Smooth muscle cell of the brain vasculature (primary cell): ENCODE measurements around the gene RHCG.

Experiments used
- DNase-seq: peaks from one replicate; pipeline ENCODE4 v3.0.0-alpha.2; 2012; ENCODE audit warnings: low read depth, low spot score

Gene RHCG

DNA sequence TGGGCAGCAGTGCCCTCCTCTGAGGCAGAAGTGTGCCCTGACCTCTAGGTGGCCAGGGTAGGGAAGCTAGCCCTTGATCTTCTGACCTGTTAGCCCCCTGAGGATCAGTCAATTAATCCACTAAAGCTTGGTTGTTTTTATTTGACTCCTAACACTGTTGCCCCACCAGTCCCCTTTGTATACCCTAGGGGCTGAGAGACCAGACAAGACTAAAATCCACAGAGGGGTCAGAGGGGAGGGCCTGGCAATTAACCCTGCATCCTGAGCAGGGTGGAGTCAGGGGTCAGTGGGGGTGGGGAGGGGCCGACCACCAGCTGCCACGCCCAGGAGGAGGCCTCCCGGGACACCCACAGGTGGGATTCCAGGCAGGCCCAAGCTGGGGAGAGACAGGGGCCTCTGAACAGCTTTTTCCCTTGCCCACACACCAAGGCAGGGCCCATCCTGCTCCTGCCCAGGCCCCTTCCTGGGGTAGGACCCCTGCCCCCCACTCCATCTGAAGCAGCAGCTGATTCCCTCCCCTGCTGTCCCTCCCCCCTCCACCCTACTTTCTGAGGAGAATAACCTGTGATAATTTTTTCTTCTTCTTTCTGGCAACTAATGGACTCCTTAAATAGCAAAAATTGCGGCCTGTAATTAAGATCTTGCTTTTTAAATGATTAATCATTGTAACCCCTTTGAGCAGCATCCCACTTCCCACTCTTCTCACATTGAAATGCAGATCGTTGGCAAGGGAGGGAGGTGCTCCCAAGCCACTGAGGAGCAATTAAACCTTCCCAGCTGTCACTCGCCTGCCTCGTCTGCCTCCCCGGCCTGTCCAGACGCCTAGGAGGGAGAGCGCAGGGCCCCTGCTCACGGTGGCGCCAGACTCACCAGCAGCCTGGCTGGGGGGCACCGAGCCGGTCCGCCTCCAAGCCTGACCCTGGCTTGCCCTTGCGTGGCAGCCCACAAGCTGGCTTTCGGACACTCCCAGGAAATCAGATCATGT, 51.9 kb downstream of the RHCG start:
- no peak for DNase-seq

DNA sequence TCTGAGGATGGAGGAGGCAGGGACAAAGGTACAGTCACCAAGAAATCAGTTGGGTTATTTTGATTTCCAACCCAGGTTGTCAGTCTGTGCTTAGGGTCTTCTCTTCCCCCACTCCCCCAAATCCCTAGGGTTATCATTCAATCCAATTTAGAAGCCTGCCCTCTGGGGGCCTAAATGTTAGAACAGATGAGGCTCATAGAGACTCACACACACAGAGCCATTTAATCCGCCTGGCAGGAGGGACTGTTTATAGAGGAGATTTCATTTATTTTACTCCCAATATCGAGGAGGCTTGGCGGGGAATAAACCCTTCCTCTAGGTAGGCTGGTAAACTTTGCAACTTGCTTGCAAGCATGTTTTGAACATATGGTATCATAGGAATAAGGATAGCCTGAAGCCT, 52.8 kb downstream of the RHCG start:
- no peak for DNase-seq

DNA sequence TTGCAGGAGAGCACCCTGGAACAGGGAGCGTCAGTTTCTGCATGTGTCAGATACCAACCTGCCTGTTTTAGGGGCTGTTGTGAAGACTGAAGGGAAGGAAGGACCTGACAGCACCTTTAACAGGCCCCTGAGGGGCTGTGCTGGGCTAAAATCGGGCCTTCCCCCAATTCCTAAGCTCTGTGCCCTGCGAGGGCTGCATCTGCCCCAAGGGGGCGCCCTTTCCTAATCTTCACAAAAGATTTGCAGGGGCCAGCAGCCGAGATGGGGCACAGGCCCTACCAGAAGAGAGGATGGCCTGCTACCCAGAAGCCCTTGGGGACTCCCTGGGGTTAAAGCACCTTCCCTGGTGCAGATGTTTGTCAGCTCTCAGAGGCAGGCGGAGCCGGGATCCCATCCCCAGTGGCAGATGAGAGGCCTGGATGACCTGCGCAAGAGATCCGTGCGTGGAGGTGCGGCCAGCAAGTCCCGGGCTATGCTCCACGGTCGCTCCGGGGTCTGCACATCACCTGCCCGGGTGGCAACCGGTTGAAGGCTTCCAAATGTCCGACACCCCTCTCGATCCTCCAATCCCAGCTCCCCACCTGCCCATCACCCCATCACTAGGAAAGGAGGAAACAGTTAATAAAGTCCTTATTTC, 53.6 kb downstream of the RHCG start:
- DNase-seq, result no peak

DNA sequence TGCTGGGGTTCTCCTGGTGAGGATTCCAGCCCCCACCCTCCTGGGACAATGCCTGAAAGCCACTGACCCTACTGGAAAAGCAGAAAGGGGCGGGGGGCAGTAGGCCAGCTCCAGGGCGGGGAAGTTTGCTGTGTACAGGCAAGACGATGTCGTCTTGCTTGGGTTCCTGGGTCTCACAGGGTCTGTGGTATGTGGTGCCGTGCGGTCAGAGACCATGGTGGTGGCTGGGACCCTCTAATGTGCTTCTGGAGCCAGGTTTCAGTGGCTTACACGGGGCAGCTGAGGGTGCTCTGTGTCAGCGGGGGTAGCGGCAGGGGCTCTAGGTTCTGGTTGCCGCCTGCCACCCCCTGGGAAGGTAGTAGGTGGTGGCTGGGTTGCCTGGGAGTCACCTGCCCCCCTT, 54.2 kb downstream of the RHCG start:
- no peak for DNase-seq

DNA sequence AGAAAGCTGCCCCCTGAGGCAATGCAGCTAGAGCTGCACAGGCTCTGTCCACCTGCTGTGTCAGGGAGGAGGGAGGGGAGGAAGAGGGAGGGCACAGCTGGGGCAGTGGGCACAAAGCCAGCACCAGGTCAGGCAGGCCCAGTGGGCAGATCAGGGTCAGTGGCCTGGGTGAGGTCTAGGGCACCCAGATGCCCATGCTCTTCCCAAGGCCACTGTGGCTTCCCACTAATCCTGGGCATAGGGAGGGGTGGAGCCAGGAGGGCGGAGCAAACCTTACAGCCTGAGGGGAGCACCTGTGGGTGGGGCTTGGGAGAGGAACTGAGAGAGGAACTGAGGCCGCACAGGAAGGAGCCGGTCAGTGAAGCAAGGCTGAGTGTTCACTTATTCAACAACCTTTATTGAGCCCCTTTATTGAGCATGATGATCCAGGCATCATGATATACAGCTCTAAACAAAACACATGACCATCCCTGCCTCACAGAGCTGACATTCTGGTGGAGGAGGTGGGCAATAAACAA, 55.0 kb downstream of the RHCG start:
- DNase-seq, result no peak

DNA sequence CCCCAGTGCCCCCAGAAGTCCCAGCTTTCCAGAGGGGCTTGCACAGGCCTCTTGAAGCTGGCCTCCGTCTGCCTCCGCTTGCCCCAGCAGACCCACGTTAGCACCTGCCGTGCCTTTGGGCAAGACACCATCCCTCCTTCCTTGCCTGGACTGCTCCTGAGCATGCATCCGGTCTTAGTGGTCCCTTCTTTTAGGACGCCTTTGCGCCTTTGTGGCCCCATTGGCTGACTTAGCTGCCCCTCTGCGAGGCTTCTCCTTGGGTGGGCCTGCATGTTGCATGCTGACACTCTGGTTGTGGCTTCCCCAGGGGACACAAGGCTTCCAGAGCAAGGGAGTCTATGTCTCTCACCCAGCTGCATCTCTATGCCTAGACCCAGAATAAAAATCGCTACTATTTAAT, 56.6 kb downstream of the RHCG start:
- no peak for DNase-seq

DNA sequence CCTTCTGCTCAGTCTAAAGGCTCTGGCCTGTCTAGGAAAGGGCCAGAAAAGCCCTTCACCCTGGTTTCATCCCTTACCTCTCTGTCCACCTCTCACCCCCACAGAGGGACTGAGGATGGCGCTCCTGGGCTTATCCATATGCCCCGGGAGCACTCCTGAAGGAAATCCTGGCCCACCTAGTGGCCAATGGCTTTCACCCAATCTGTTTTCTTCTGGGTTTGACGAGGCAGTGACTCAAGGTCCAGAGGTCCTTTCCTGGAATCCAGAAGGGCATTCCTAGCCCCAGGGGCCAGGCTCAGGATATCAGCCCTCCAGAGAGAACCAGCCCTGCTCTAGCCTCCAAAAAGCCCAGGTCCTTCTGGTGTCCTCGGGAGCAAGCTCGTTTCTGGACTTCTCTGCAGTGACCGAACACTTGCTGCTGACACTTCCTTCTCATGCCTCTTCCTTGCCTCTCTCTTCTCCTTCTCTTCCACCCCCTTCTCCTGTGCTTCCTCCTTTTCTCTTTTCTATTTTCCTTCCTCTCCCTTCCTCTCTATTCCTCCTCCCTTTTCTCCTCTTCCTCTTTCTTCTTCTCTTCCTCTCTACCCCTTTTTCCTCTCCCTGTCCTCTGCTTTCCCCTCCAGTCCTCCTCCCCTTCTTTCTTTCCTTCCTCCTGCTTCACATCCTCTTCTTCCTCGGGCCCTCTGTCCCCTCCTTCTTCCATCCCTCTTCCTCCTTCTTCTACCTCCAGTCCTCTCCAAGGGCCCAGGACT, 59.6 kb downstream of the RHCG start:
- no peak for DNase-seq

DNA sequence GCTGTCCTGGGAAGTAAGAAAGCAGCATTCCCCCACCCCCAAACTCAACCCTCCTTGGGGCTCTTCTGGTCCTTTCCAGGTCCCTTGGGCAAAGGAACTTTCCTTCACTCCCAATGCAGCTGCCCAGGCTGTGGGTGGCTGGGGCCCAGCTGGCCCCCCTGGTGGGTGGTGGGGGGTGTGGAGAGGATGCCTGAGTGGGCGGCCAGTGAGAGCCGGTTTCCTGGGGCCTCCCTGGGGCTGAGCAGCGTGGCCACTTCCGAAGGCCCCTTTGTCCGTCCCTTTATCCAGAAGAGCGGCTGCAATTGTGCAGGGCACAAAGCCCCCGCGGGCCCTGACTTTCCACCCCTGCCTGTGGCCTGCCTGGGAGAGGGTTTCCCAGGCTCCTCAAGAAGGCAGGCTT, 61.0 kb downstream of the RHCG start:
- DNase-seq, result no peak

DNA sequence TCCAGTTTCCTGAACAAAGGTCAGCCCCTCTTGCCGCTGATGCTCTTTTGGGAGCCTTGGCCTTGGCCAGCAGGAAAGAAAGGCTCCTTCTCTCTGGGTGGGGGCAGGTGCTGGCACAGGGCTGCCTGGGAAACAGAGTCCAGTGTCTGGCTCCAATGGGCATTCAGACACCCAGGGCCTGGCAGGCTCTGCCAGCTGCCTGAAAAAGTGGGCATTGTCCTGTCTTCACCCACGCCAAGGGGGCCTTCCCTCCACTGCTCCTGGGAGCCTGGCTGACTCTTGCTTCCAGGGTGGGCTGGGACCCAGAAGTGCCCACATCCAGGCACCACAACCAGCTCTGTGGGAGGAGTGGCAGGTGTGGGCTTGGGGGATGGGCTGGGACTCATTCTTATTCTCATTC, 62.7 kb downstream of the RHCG start:
- no peak for DNase-seq

DNA sequence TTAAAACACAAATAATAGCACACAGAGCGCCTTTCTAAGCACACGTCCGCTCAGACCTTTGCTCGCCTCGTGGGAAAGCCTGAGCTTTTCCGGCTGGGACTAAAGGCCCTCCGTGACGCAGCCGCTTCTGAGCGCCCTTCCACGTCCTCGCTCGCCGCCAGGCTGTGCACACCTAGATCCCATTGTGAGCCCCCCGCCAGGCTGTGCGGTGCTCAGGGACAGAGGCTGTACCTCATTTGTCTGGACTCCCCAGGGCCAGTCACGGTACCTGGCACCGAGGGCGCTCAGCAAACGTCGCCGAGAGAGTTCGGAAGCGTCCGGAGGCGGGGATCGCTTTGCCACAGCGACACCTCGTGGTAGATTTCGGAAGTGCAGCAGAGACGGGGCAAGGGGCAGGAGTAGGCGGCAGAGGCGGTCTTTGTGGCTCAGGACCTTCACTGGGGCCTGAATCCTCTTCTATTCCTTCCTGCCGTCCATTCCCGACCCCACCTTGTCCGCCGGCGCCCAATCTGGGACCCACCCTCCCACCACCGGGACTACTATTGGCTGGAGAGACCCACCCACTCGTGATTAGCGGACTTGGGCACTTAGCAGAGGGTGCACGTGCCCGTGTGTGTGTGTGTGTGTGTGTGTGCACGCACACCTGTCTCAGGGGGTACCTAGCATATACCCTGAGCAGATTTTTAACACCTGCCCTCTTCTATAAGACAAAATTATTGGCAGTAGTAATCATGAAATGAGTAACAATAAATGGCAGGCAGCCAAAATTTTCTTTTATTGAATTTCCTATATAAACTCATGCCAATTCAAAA, 65.6 kb downstream of the RHCG start:
- DNase-seq, result peak; percentile 15

DNA sequence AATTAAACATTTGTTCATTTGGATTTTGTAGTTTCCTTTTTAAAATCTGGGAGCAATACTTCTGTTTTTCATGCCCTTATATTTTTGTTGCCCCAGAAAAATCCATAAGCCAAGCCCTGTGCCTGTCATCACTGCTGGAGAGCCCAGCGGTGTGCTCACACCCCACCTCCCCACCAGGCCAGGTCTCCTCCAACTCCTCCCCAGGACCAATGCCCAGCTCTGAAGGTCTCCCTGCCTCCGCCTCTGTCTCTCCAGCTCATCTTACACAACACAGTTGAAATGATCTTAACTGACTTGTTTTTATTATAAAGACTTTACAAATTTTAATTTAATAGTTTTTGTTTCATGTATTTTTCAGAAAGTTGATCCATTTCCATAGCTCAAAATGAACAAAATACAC, 66.4 kb downstream of the RHCG start:
- no peak for DNase-seq

DNA sequence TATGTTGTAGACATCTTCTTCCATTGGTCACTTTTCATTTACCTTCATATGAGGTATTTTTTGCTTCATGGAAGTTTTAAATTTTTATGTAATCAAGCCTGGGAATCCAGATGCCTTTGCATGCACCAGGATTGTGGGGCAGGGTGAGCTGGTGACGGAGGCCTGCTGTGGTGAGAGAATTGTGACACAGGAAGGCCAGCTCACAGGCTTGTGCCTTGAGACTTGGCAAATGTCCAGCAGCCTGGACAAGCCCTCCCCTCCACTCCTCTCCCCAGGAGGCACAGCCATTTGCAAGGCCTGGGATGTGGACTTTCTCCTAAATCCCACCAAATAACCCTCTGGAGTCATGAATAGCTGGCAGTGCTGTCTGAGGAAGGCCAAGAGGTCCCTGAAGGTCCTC, 67.4 kb downstream of the RHCG start:
- no peak for DNase-seq

DNA sequence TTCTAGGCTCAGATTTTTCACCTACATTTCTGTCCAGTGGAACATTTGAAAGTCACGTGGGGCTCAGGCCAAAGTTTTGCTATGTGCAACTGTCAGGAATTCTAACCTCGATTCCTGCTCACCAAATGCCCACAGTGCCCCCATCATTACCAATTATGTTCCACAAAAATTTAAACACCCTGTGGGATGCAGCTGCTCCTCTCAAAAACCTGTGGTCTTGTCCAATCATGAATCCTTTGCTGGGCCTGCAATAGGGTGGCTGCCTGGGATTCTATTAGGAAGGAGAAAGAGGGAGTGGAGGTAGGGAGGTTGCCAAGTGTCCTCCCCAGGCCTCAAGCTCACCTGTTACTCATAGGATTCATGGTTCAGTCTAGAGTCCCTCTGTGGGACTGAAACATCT, 68.1 kb downstream of the RHCG start:
- DNase-seq, result no peak

DNA sequence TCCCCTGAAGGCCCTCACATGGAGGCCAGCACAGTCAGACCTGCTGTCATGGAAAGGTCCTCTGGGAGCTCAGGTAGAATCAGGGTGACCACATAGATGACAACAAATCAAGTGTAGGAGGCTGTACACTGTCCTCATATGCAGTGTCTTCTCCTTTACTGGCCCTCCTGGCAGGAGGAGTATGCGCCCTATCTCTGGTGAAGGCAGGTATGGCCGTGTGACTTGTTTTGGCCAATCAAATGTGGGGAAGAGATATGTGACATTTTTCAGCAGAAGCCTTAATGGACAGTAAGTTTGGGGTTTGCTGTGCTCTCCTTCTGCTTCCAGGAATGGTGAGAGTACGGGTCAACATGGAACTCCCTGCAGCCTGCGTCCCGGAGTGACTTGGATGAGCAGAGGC, 69.9 kb downstream of the RHCG start:
- no peak for DNase-seq

DNA sequence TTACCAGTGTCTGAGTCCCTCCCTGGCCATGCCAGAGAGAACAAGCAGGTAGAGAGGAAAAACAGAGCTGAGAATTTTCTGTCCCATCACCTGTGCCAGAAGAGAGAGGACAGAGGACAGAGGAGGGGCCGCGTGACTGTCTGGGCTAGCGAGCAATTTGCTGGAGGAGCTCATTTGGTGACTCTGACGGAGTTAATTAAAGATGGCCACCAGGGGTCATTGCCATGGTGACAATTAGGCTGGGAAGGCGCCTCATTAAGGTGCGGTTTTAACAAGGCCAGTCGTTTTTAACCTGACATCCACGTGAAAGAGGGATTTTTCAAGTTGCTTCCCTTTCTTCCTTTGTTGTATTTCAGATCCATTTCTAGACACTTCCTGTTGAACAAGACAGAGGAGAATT, 72.4 kb downstream of the RHCG start:
- no peak for DNase-seq
